ENCODE measurements around the gene DPAGT1. TPM values are rescaled to one million over a fixed set of nuclear protein-coding genes. Genes with fewer than 3 reads are reported as not detected.

Gene DPAGT1
- total RNA-seq, 1 donor, result 22.1 TPM

GRCh38 chr11:119056421-119056999 is 45.1 kb downstream of the DPAGT1 start:
- peak overlapping the region; percentile 94 for H3K4me3 ChIP-seq (ENCODE audit: insufficient read depth, low read length)
- peak overlapping the region; percentile 77 for H3K27ac ChIP-seq (ENCODE audit: low read depth, low read length)
- H3K79me2 ChIP-seq (ENCODE audit: insufficient read depth, low read length), result peaks cover 31% of the 10 kb centered on the region
- peaks cover 18% of the 10 kb centered on the region for H3K4me1 ChIP-seq (ENCODE audit: insufficient read depth, low read length)
- no peaks in the 10 kb centered on the region for H3K9me3 ChIP-seq (ENCODE audit: low read depth, low read length)
- no peaks in the 10 kb centered on the region for H3K27me3 ChIP-seq (ENCODE audit: insufficient read depth, low read length)
- peak overlapping the region; percentile 77 for H2AFZ ChIP-seq (ENCODE audit: low read length)
- DNase-seq (ENCODE audit: insufficient read length, low spot score, missing footprints), result peak; percentile 85
- TF ChIP-seq, protein P1, sequence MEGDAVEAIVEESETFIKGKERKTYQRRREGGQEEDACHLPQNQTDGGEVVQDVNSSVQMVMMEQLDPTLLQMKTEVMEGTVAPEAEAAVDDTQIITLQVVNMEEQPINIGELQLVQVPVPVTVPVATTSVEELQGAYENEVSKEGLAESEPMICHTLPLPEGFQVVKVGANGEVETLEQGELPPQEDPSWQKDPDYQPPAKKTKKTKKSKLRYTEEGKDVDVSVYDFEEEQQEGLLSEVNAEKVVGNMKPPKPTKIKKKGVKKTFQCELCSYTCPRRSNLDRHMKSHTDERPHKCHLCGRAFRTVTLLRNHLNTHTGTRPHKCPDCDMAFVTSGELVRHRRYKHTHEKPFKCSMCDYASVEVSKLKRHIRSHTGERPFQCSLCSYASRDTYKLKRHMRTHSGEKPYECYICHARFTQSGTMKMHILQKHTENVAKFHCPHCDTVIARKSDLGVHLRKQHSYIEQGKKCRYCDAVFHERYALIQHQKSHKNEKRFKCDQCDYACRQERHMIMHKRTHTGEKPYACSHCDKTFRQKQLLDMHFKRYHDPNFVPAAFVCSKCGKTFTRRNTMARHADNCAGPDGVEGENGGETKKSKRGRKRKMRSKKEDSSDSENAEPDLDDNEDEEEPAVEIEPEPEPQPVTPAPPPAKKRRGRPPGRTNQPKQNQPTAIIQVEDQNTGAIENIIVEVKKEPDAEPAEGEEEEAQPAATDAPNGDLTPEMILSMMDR (IDR thresholded peaks at IDR 0.05; ENCODE audit: extremely low read depth, low read depth, low read length), result no peak
- H3K4me2 ChIP-seq (ENCODE audit: insufficient read depth, low read length), result peak overlapping the region; percentile 95
- H3K36me3 ChIP-seq (ENCODE audit: insufficient read depth, low read length), result peaks cover 39% of the 10 kb centered on the region
- peaks cover 21% of the 10 kb centered on the region for H4K20me1 ChIP-seq (ENCODE audit: insufficient read depth, low read length)

- Histone ChIP-seq H3K4me1 (ENCODE audit: insufficient read depth, low read length) (peaks cover 18% of the 10 kb centered on the region), H3K9me3 (ENCODE audit: low read depth, low read length) (no peaks in the 10 kb centered on the region), H3K4me2 (ENCODE audit: insufficient read depth, low read length) (peak overlapping the region; percentile 95), H3K79me2 (ENCODE audit: insufficient read depth, low read length) (peaks cover 31% of the 10 kb centered on the region), H2AFZ (ENCODE audit: low read length) (peak overlapping the region; percentile 77), H4K20me1 (ENCODE audit: insufficient read depth, low read length) (peaks cover 21% of the 10 kb centered on the region), H3K36me3 (ENCODE audit: insufficient read depth, low read length) (peaks cover 44% of the 10 kb centered on the region), H3K27me3 (ENCODE audit: insufficient read depth, low read length) (no peaks in the 10 kb centered on the region), H3K4me3 (ENCODE audit: insufficient read depth, low read length) (peak overlapping the region; percentile 94), H3K27ac (ENCODE audit: low read depth, low read length) (peak overlapping the region; percentile 77)
- TF ChIP-seq, protein P1 (IDR thresholded peaks at IDR 0.05; ENCODE audit: extremely low read depth, low read depth, low read length), result peak; percentile 39
- DNase-seq (ENCODE audit: insufficient read length, low spot score, missing footprints), result peak; percentile 92
Observed at GRCh38 chr11:119055901-119056300, 45.8 kb downstream of the DPAGT1 start.

GRCh38 chr11:119054418-119054817 is 47.2 kb downstream of the DPAGT1 start:
- TF ChIP-seq, protein P1 (IDR thresholded peaks at IDR 0.05; ENCODE audit: extremely low read depth, low read depth, low read length), result no peak
- Histone ChIP-seq H3K4me3 (ENCODE audit: insufficient read depth, low read length) (no peak overlapping the region), H3K4me2 (ENCODE audit: insufficient read depth, low read length) (no peak overlapping the region), H3K4me1 (ENCODE audit: insufficient read depth, low read length) (peaks cover 18% of the 10 kb centered on the region), H3K27ac (ENCODE audit: low read depth, low read length) (no peak overlapping the region), H4K20me1 (ENCODE audit: insufficient read depth, low read length) (peaks cover 21% of the 10 kb centered on the region), H2AFZ (ENCODE audit: low read length) (no peak overlapping the region), H3K27me3 (ENCODE audit: insufficient read depth, low read length) (no peaks in the 10 kb centered on the region), H3K79me2 (ENCODE audit: insufficient read depth, low read length) (peaks cover 31% of the 10 kb centered on the region), H3K36me3 (ENCODE audit: insufficient read depth, low read length) (peaks cover 56% of the 10 kb centered on the region), H3K9me3 (ENCODE audit: low read depth, low read length) (no peaks in the 10 kb centered on the region)
- no peak for DNase-seq (ENCODE audit: insufficient read length, low spot score, missing footprints)

DNA sequence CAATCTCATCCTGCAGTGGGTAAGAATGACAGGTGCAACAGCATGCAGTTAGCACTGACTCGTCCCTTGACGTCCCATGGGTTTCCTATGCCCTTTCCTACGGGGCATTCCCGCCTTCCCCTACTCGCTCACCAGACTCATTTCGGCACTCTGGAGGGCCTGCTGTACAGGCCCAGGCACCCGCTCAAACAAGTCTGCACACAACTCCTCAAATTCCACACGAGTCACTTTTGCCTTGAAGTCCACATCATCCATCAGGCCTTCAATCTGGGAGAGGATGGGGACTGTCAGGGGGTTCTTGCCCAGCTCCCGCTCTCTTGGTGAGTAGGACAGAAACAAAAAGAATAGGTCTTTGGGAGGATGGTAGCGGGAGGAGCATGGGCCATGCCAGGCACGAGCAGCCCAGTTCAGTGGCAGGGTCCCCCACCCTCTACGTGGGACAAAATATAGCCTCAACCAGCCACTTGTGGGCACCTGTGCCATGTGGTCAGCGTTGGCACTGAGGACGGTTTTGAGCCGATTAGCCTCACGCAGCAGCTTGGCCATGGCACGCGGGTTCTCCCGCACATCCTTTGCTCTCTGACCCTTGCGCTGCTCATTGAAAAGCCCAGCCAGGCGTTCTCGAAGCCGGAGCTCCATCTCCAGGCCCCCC is 49.4 kb downstream of the DPAGT1 start:
- Histone ChIP-seq H3K36me3 (ENCODE audit: insufficient read depth, low read length) (peaks cover 77% of the 10 kb centered on the region), H3K9me3 (ENCODE audit: low read depth, low read length) (no peaks in the 10 kb centered on the region)

More for the DNA sequence above, 49.4 kb downstream of the DPAGT1 start:
- no peak overlapping the region for H2AFZ ChIP-seq (ENCODE audit: low read length)
- no peak overlapping the region for H3K4me2 ChIP-seq (ENCODE audit: insufficient read depth, low read length)
- peaks cover 12% of the 10 kb centered on the region for H3K4me1 ChIP-seq (ENCODE audit: insufficient read depth, low read length)
- DNase-seq (ENCODE audit: insufficient read length, low spot score, missing footprints), result peak; percentile 74
- H3K27me3 ChIP-seq (ENCODE audit: insufficient read depth, low read length), result no peaks in the 10 kb centered on the region
- H4K20me1 ChIP-seq (ENCODE audit: insufficient read depth, low read length), result peaks cover 21% of the 10 kb centered on the region
- no peak overlapping the region for H3K27ac ChIP-seq (ENCODE audit: low read depth, low read length)
- H3K4me3 ChIP-seq (ENCODE audit: insufficient read depth, low read length), result no peak overlapping the region
- peaks cover 28% of the 10 kb centered on the region for H3K79me2 ChIP-seq (ENCODE audit: insufficient read depth, low read length)
- TF ChIP-seq, protein P1 (IDR thresholded peaks at IDR 0.05; ENCODE audit: extremely low read depth, low read depth, low read length), result no peak
